Stimulated activated naive CD8-positive, alpha-beta T cell treated with anti-CD3 and anti-CD28 coated beads, Interleukin-15, Interleukin-2, amounts not matched to agents 100 ng/mL and 50 ng/mL, for 24 hours (primary cell): Measurements from ENCODE around the gene FTO.
A peak's percentile ranks its signal among the peaks of the same experiment; 100 is the strongest.
"Not testable (repeated sequence)": the region's sequence is repeated elsewhere in the genome, so short reads cannot be mapped to it uniquely, and the experiment has no call there.

Experiments
- H3K27ac Mint-ChIP-seq: one replicate; pipeline ENCODE4 v1.8.0; 2021; ENCODE audit warnings: mild to moderate bottlenecking, mixed read lengths
- H3K27me3 Mint-ChIP-seq: one replicate; pipeline ENCODE4 v1.8.0; 2021; ENCODE audit warnings: mixed read lengths
- H3K36me3 Mint-ChIP-seq: one replicate; pipeline ENCODE4 v1.8.0; 2021; ENCODE audit warnings: low read depth, mixed read lengths
- H3K4me1 Mint-ChIP-seq: one replicate; pipeline ENCODE4 v1.8.0; 2021; ENCODE audit warnings: low read depth, mixed read lengths
- H3K4me3 Mint-ChIP-seq: one replicate; pipeline ENCODE4 v1.8.0; 2021; ENCODE audit warnings: mild to moderate bottlenecking, mixed read lengths
- H3K9me3 Mint-ChIP-seq: one replicate; pipeline ENCODE4 v1.8.0; 2021; ENCODE audit warnings: mixed read lengths

The FTO gene

DNA sequence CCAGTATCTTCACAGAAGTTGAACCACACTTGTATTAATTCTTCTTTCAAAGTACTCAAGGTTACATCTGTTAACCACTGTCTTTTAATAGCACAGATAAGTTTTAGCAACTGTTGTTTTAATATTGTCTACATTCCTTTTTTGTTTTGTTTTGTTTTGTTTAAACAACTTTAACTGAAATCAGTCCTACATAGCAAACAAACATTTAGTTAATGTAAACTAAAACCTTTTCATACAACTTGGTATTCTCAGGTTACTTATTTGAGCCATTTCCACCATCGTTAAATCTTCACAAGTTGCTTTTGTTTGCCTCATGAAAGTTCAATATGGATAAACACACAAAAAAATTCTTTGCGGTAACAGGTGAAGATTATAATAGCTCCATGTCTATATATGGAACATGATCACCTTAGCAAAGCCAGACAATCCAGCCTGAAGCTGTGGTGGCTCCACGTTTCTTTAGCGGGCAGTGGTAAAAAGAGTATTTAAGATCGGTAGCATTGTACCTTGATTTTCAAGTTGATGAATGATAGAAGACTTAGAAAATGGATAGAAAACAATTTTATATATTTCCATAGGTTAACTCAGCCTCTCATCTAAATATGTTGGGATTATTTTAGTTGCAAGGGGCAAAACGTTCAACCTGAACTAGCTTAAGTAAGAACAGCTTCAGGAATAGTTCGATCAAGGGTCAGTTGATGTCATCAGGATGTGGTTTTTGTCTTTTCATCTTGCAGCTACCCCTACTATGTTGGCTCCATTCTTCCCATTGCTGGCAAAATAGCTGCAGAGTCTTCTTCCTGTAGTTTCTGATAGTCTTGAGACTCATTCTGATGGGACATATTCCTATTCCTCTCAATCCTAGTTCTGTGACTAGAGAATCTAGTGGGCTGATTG is 182.8 kb downstream of the FTO start:
- no peaks in the 10 kb centered on the region for H3K27me3 Mint-ChIP-seq
- H3K4me3 Mint-ChIP-seq, result no peak overlapping the region
- H3K27ac Mint-ChIP-seq, result no peak overlapping the region
- peaks cover 3% of the 10 kb centered on the region for H3K9me3 Mint-ChIP-seq
- H3K4me1 Mint-ChIP-seq, result no peaks in the 10 kb centered on the region
- H3K36me3 Mint-ChIP-seq, result peaks cover 58% of the 10 kb centered on the region

DNA sequence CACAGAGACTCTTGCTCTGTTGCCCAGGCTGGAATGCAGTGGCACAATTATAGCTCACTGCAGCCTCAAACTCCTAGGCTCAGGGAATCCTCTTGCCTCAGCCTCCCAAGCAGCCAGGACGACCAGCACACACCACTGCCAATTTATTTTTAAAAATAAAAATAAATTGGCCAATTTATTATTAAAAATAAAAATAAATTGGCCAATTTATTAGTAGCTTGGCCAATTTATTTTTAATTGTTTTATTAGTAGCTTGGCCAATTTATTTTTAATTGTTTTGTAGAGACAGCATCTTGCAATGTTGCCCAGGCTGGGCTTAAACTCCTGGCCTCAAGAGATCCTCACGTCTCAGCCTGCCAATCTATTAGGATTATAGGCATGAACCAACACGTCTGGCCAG is 184.3 kb downstream of the FTO start:
- H3K9me3 Mint-ChIP-seq, result peaks cover 3% of the 10 kb centered on the region

DNA sequence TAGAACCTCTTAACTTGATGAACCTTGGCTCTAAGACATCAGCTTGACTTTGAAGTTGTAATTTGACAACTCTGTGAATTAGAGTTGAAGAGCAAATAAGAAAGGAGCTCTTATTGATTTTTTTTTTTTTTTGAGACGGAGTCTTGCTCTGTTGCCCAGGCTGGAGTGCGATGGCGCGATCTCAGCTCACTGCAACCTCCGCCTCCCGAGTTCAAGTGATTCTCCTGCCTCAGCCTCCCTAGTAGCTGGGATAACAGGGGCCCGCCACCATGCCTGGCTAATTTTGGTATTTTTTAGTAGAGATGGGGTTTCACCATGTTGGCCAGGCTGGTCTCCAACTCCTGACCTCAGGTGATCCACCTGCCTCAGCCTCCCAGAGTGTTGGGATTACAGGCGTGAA is 186.9 kb downstream of the FTO start:
- H3K27me3 Mint-ChIP-seq, H3K9me3 Mint-ChIP-seq, H3K27ac Mint-ChIP-seq, H3K4me3 Mint-ChIP-seq: not testable (repeated sequence)
- peaks cover 29% of the 10 kb centered on the region for H3K36me3 Mint-ChIP-seq
- peaks cover 21% of the 10 kb centered on the region for H3K4me1 Mint-ChIP-seq

More for the DNA sequence above, 184.3 kb downstream of the FTO start:
- H3K4me3 Mint-ChIP-seq, result no peak overlapping the region
- H3K27me3 Mint-ChIP-seq, result no peaks in the 10 kb centered on the region
- H3K36me3 Mint-ChIP-seq, result peaks cover 52% of the 10 kb centered on the region
- no peak overlapping the region for H3K27ac Mint-ChIP-seq
- H3K4me1 Mint-ChIP-seq, result peaks cover 8% of the 10 kb centered on the region

DNA sequence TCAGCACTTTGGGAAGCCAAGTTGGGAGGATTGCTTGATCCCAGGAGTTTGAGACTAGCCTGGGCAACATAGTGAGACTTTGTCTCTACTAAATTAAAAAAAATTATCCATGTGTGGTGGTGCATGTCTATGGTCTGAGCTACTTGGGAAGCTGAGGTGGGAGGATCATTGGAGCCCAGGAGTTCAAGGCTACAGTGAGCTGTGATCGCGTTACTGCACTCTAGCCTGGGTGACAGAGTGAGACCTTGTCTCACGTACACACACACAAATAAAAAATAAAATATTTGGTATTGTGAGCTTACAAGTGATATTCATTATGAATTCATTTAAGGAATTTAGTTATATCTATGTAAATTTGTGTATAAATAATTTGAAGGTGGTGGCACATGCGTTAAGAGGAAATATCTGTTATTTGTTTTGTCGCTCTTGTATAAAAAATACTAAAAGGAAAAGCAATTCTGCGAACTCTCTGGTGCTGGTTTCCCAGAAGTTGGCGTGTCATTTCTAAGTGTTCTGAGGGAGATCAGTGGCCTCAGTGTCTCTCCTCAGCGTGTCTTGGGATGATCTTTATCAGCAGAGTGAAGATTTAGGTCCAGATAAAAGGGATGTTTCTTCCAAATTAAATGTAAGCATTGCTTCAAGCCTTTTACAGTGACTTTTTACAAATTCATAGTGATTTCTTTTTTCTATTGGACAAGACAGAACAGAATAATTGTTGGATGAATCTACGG is 187.6 kb downstream of the FTO start:
- H3K27me3 Mint-ChIP-seq, result no peaks in the 10 kb centered on the region
- H3K27ac Mint-ChIP-seq, result no peak overlapping the region
- H3K4me1 Mint-ChIP-seq, result peaks cover 21% of the 10 kb centered on the region
- H3K9me3 Mint-ChIP-seq, result peaks cover 2% of the 10 kb centered on the region
- peaks cover 23% of the 10 kb centered on the region for H3K36me3 Mint-ChIP-seq
- no peak overlapping the region for H3K4me3 Mint-ChIP-seq

DNA sequence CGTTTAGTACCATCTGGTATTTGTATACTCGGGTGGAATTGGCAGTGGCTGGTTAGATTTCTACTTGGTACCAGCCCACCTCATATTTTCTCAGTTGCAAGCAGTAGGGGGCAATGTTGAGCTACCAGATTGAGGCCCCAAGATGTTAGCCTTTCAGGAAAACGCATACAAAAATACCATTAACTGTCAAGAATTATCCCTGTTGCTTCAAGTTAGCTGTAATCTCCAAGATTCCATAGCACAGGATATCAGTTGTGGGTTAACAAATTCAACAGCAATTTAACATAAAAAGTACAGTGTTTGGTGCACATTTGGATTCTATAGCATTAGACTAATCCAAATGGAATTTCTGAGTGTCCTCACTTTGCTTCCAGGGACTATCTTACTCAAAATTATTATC is 188.2 kb downstream of the FTO start:
- H3K36me3 Mint-ChIP-seq, result peaks cover 17% of the 10 kb centered on the region
- peaks cover 21% of the 10 kb centered on the region for H3K4me1 Mint-ChIP-seq
- H3K27ac Mint-ChIP-seq, result no peak overlapping the region
- H3K9me3 Mint-ChIP-seq, result no peaks in the 10 kb centered on the region
- no peaks in the 10 kb centered on the region for H3K27me3 Mint-ChIP-seq
- H3K4me3 Mint-ChIP-seq, result no peak overlapping the region

DNA sequence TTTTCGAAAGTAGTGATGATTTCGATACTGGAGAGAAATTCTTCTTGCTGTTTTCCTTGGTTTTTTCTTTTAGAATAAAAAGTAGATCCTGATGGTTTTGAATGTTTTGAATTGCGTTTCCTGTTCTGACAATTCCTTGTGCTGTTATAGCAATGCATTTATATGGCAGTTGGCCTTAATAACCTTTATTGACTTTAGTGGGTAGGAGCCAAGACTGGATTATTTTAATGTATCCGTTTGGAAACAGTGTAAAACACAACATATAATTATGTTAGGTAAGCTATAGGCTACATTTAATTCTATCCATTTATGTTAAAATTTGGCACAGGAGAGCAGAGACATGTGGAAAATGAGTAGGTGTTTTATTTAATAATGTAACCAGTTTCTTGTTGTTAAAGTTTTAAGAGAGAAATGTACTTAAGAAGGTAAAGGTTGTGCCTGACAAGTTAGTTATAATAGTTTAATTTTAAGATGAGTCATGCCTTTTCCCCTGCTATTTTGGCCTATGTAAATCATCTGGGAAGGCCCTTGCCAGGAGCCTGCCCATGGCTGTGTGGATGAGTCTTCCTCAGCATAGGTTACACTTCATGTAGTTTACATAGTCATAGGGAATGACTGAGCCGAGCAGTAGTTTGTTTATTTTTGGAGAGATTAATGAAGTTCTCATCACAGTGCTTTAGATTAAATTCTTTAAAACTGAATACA is 189.9 kb downstream of the FTO start:
- no peak overlapping the region for H3K4me3 Mint-ChIP-seq
- H3K36me3 Mint-ChIP-seq, result peaks cover 12% of the 10 kb centered on the region
- no peaks in the 10 kb centered on the region for H3K9me3 Mint-ChIP-seq
- H3K4me1 Mint-ChIP-seq, result peaks cover 21% of the 10 kb centered on the region
- peak overlapping the region; percentile 54 for H3K27ac Mint-ChIP-seq
- H3K27me3 Mint-ChIP-seq, result no peaks in the 10 kb centered on the region

DNA sequence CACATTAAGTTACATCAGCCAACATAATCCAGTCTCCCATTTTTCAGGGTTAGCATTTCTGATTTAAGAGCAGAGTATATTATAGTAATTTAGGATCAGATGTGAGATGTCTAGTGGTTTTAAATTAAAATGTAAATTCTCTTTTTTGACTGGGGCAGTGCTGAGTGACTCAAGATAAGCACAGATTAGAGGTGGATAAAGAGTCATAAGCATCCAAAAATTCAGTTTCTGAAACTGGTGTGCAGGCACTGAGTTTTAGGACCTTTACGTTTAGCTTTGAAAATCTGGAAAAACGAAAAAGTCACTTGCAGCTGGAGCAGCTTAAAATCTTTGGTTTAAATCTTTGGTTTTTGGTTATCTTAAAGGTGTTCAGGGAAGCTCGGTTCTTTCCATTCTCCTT is 190.7 kb downstream of the FTO start:
- Mint-ChIP-seq H3K9me3 (no peaks in the 10 kb centered on the region), H3K36me3 (peaks cover 4% of the 10 kb centered on the region), H3K27me3 (no peaks in the 10 kb centered on the region), H3K27ac (no peak overlapping the region), H3K4me1 (peaks cover 21% of the 10 kb centered on the region), H3K4me3 (no peak overlapping the region)

DNA sequence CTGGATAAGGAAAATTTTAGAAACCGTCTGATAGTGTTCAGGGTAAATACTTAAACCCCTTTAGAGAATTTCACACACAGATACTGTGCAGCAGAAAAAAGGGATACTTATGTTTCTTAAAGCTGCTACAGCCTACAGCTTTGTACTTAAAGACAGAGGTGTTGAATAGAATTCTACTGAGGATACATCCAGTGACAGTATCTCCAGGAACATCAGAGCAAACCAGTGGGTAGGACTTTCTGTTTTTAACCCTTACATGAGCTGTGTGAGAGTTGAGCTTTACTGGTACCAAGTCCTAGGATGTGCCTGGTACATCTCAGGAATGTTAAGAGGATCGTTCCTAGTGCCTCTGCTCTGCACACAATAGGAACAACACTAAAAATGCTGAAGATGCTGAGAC is 191.5 kb downstream of the FTO start:
- no peaks in the 10 kb centered on the region for H3K9me3 Mint-ChIP-seq
- H3K27ac Mint-ChIP-seq, result no peak overlapping the region

DNA sequence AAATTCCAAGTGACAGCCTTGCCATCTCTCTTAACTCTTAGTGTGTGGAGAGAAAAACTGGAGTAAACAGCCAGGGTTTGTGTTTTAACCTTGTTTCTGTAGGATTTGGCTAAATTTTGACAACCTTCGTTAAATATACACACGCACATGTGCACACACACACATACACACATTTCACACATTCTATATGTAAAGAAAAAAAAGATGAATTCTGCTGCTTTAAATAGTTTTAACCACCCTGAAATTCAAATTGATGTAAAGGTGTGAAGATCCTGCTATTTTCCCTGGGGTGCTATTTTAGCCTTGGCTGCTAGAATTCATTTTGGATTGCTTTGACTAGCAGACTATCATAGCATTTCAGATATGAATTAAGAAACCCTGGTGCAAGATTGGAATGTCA is 191.9 kb downstream of the FTO start:
- no peak overlapping the region for H3K27ac Mint-ChIP-seq
- H3K27me3 Mint-ChIP-seq, result no peaks in the 10 kb centered on the region
- peaks cover 21% of the 10 kb centered on the region for H3K4me1 Mint-ChIP-seq
- H3K4me3 Mint-ChIP-seq, result no peak overlapping the region
- H3K9me3 Mint-ChIP-seq, result no peaks in the 10 kb centered on the region
- H3K36me3 Mint-ChIP-seq, result peaks cover 13% of the 10 kb centered on the region

More for the DNA sequence above, 191.5 kb downstream of the FTO start:
- Mint-ChIP-seq H3K4me1 (peaks cover 21% of the 10 kb centered on the region), H3K27me3 (no peaks in the 10 kb centered on the region), H3K36me3 (peaks cover 9% of the 10 kb centered on the region), H3K4me3 (no peak overlapping the region)

DNA sequence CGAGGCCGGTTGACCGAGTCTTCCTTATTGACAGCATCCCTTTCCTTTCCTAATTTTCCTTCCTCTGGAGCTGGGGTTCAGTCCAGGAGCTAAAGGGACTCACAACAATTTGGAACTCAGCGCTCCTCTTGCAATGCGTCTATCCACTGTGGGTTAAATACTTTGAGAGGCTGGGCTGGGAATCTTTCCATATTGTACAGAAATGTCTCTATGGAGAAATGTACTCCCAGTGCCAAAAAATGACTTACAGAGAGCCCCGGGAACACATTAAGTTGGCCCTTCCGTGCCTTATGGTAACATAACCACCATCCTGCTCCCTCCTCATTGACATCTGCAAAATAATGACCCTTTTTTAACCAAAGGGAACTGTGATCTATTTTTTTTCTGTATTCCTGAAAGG is 192.8 kb downstream of the FTO start:
- H3K4me3 Mint-ChIP-seq, result no peak overlapping the region
- H3K27ac Mint-ChIP-seq, result no peak overlapping the region
- H3K27me3 Mint-ChIP-seq, result no peaks in the 10 kb centered on the region
- no peaks in the 10 kb centered on the region for H3K9me3 Mint-ChIP-seq
- peaks cover 21% of the 10 kb centered on the region for H3K4me1 Mint-ChIP-seq
- peaks cover 20% of the 10 kb centered on the region for H3K36me3 Mint-ChIP-seq

DNA sequence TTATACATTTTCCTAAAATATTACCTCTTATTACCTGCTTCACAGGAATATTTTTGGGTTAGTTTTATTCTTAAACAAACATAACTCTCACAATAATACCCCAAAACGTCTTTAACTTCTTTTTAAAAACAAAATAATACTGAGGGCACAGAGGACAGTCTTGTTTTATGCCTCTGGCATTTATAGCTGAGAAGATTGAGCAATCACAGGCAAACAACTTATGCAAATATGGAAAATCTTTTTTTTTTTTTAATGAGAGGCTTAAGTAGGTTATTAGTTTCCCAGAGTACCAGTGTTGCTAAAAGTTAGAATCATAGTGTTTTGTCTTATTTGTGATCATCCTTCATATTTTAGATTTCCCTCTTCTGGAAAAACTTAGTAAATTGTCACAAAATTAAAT is 195.0 kb downstream of the FTO start:
- H3K9me3 Mint-ChIP-seq, result no peaks in the 10 kb centered on the region
- H3K4me1 Mint-ChIP-seq, result peaks cover 5% of the 10 kb centered on the region
- no peak overlapping the region for H3K4me3 Mint-ChIP-seq
- H3K36me3 Mint-ChIP-seq, result peaks cover 17% of the 10 kb centered on the region
- H3K27ac Mint-ChIP-seq, result no peak overlapping the region
- no peaks in the 10 kb centered on the region for H3K27me3 Mint-ChIP-seq

DNA sequence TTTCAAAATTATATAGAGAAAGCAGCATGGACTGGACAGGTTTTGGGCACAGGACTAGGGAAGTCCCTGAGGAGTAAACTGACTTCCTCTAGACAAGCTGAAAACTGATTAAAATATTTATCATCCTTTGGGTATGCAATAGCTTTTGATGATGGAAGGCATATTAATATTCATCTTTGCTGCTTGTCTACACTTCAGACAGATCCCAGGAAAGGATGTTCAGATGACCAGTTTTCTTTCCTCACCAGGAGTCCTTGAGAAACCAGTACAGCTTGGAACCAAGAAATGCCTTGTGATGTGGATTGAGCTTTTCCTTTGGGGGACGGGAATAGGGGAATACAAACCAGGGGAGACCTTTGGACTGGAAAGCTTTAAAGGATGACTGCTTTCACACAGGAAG is 195.5 kb downstream of the FTO start:
- Mint-ChIP-seq H3K27ac (no peak overlapping the region), H3K27me3 (no peaks in the 10 kb centered on the region), H3K9me3 (no peaks in the 10 kb centered on the region), H3K36me3 (peaks cover 17% of the 10 kb centered on the region), H3K4me3 (no peak overlapping the region), H3K4me1 (peaks cover under 1% of the 10 kb centered on the region)

DNA sequence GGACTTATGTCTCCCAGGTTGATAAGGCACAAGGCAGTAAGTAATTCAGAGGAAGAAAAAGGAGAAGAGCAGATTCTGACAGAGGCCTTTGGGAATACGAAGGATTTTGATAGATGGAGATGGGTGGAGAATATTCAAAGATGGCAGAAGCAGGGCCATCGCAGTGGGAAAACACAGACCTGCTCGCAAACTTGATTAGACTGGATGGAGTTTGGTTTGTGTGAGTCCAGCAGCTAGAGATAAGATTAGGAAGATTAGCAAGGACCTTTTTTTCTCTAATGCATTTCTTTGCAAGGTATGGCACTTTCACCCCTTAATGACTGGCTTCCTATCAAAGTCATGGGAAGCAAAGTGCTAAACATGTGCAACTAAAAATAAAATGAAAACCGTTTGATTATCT is 196.7 kb downstream of the FTO start:
- Mint-ChIP-seq H3K4me1 (peaks cover 11% of the 10 kb centered on the region), H3K36me3 (peaks cover 24% of the 10 kb centered on the region), H3K27ac (no peak overlapping the region), H3K4me3 (no peak overlapping the region), H3K9me3 (no peaks in the 10 kb centered on the region), H3K27me3 (no peaks in the 10 kb centered on the region)

DNA sequence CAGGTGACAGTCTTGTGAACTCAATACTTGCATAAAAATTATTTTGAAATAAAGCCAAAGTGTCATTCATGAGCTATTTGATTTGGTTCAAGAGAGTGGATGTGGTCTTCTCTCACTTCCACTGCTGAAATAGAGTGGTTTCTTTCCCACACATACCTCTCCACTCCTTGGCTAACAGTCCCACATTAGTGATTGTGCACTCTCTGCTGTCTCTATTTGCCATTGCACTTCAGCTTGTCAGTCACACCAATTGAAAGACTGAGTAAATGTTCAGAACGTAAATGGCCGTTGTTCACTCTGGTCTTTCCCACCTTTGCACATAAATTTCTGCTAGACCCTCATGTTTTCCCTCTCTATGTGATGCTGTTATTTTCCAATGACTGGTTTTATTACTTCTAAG is 197.5 kb downstream of the FTO start:
- no peak overlapping the region for H3K27ac Mint-ChIP-seq
- peaks cover 11% of the 10 kb centered on the region for H3K4me1 Mint-ChIP-seq

DNA sequence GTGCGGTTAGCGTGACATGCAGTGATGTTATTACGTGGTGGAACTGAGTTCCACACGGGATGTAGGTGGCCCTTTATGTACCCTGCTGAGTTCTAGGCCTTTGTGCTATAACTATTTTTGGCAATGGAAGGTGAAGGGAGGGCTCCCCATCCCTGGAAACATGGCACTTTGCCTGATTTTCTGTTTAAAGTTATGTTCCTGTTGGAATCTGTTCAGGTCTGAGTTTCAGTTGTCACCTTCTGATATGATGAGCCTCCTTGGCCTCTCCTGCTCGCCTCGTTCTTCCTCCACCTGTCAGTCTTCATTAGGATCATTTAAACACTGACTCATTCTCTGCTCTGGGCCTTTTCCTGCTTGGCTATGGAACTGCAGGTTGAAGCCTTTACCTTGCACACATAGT is 200.6 kb downstream of the FTO start:
- no peaks in the 10 kb centered on the region for H3K27me3 Mint-ChIP-seq
- no peaks in the 10 kb centered on the region for H3K9me3 Mint-ChIP-seq
- peaks cover 28% of the 10 kb centered on the region for H3K36me3 Mint-ChIP-seq
- peaks cover 11% of the 10 kb centered on the region for H3K4me1 Mint-ChIP-seq
- no peak overlapping the region for H3K27ac Mint-ChIP-seq
- no peak overlapping the region for H3K4me3 Mint-ChIP-seq

More for the DNA sequence above, 197.5 kb downstream of the FTO start:
- no peak overlapping the region for H3K4me3 Mint-ChIP-seq
- H3K27me3 Mint-ChIP-seq, result no peaks in the 10 kb centered on the region
- H3K9me3 Mint-ChIP-seq, result no peaks in the 10 kb centered on the region
- peaks cover 24% of the 10 kb centered on the region for H3K36me3 Mint-ChIP-seq
